IMR-90 (cell line): ENCODE results near the gene APOL2. TPM values are rescaled to one million over a fixed set of nuclear protein-coding genes. Genes with fewer than 3 reads are reported as not detected.

Experiments used
- ATAC-seq: fragments of 200-7000 bp; cut with Tn5 transposase; 2 replicates; pipeline ENCODE4 v1.9.1; 2020; ENCODE audit warnings: low read depth, mild to moderate bottlenecking, moderate library complexity
- BruUV-seq: library from RNA; stranded (reverse); fragments of 400-500 nt; replicated peaks from 2 replicates; lab custom pipeline; 2021; lab: Mats Ljungman, UMichigan
- CTCF ChIA-PET: fragments of 300-600 bp; formaldehyde crosslinking; extraction: SDS; loops from one replicate; lab custom pipeline; 2021; ENCODE audit warnings: antibody characterized with exemption; lab: Yijun Ruan, JAX
- POLR2A ChIA-PET: fragments of 300-600 bp; sonication (Branson Sonifier 250); formaldehyde crosslinking; loops from one replicate; lab custom pipeline; 2022; ENCODE audit warnings: antibody characterized with exemption; ENCODE audit not compliant: unreplicated experiment; lab: Charles Lee
- DNase-seq: peaks from one replicate; pipeline ENCODE4 v3.0.0; 2013
- H2AFZ ChIP-seq: replicated peaks from 2 replicates; pipeline ENCODE3; 2013; ENCODE audit warnings: low read length, mild to moderate bottlenecking; ENCODE audit not compliant: poor library complexity
- H2AK5ac ChIP-seq: 2 replicates; pipeline ENCODE4 v1.6.1; 2013; ENCODE audit warnings: low read depth, low read length, inconsistent platforms
- H2AK9ac ChIP-seq: replicated peaks from 2 replicates; pipeline ENCODE3; 2013; ENCODE audit warnings: mild to moderate bottlenecking, low read depth, low read length, moderate library complexity; ENCODE audit not compliant: poor library complexity
- H2BK120ac ChIP-seq: 2 replicates; pipeline ENCODE4 v1.6.1; 2013; ENCODE audit warnings: low read depth, low read length, inconsistent platforms
- H2BK15ac ChIP-seq: 3 replicates; pipeline ENCODE4 v1.6.1; 2013; ENCODE audit warnings: low read depth, low read length, inconsistent platforms
- H2BK20ac ChIP-seq: 2 replicates; pipeline ENCODE4 v1.6.1; 2013; ENCODE audit warnings: low read depth, mild to moderate bottlenecking, inconsistent platforms, low read length, moderate library complexity
- H2BK5ac ChIP-seq: 2 replicates; pipeline ENCODE4 v1.6.1; 2013; ENCODE audit warnings: mild to moderate bottlenecking, low read depth, low read length, inconsistent platforms; ENCODE audit not compliant: poor library complexity, severe bottlenecking
- H3K14ac ChIP-seq: replicated peaks from 2 replicates; pipeline ENCODE4 v1.6.1; 2013; ENCODE audit warnings: low read depth, low read length, inconsistent platforms
- H3K18ac ChIP-seq: 2 replicates; pipeline ENCODE4 v1.6.1; 2013; ENCODE audit warnings: low read depth, low read length, control low read depth
- H3K23ac ChIP-seq: 2 replicates; pipeline ENCODE4 v1.6.1; 2013; ENCODE audit warnings: low read depth, low read length, inconsistent platforms
- H3K27ac ChIP-seq: 2 replicates; pipeline ENCODE4 v1.5.1; 2013; ENCODE audit warnings: mild to moderate bottlenecking, control low read depth, low read length; ENCODE audit not compliant: insufficient read depth
- H3K27me3 ChIP-seq: 2 replicates; pipeline ENCODE4 v1.6.1; 2013; ENCODE audit warnings: low read length; ENCODE audit not compliant: control insufficient read depth, insufficient read depth
- H3K36me3 ChIP-seq: 2 replicates; pipeline ENCODE4 v1.6.1; 2013; ENCODE audit warnings: low read length, mixed read lengths; ENCODE audit not compliant: control insufficient read depth, insufficient read depth
- H3K4ac ChIP-seq: 2 replicates; pipeline ENCODE4 v1.6.1; 2013; ENCODE audit warnings: low read depth, low read length, inconsistent platforms
- H3K4me1 ChIP-seq: 2 replicates; pipeline ENCODE4 v1.6.1; 2013; ENCODE audit warnings: low read length, mixed read lengths; ENCODE audit not compliant: control insufficient read depth, insufficient read depth
- H3K4me2 ChIP-seq: 2 replicates; pipeline ENCODE4 v1.6.1; 2013; ENCODE audit warnings: low read depth, mild to moderate bottlenecking, control low read depth, low read length, moderate library complexity
- H3K4me3 ChIP-seq: 2 replicates; pipeline ENCODE4 v1.5.1; 2013; ENCODE audit warnings: low read depth, mild to moderate bottlenecking, control low read depth, low read length, moderate library complexity; ENCODE audit not compliant: insufficient read depth
- H3K56ac ChIP-seq: 2 replicates; pipeline ENCODE4 v1.6.1; 2013; ENCODE audit warnings: low read length, inconsistent platforms; ENCODE audit not compliant: insufficient read depth; ENCODE audit errors: extremely low read depth
- H3K79me1 ChIP-seq, 2 experiments: 2 replicates each; pipeline ENCODE4 v1.6.1; 2013; ENCODE audit warnings: low read length in 2 of 2, inconsistent platforms in 1 of 2, low read depth in 1 of 2
- H3K9ac ChIP-seq: 2 replicates; pipeline ENCODE4 v1.6.1; 2013; ENCODE audit warnings: low read depth, low read length, control low read depth
- H3K9me1 ChIP-seq: 2 replicates; pipeline ENCODE4 v1.6.1; 2013; ENCODE audit warnings: low read length, inconsistent platforms; ENCODE audit not compliant: insufficient read depth
- H3K9me3 ChIP-seq: 2 replicates; pipeline ENCODE4 v1.6.1; 2013; ENCODE audit warnings: low read length; ENCODE audit not compliant: control insufficient read depth, insufficient read depth
- H4K20me1 ChIP-seq: 2 replicates; pipeline ENCODE4 v1.6.1; 2013; ENCODE audit warnings: low read length, inconsistent platforms; ENCODE audit not compliant: insufficient read depth
- H4K5ac ChIP-seq: 2 replicates; pipeline ENCODE4 v1.6.1; 2013; ENCODE audit warnings: mild to moderate bottlenecking, low read depth, low read length, control low read depth
- H4K8ac ChIP-seq, 2 experiments: 2 replicates each; pipeline ENCODE4 v1.6.1; 2013; ENCODE audit warnings: low read depth in 2 of 2, low read length in 2 of 2, control low read depth in 1 of 2, inconsistent platforms in 1 of 2
- H4K91ac ChIP-seq: 2 replicates; pipeline ENCODE4 v1.6.1; 2013; ENCODE audit warnings: low read depth, low read length, inconsistent platforms; ENCODE audit not compliant: insufficient read depth
- BHLHE40 ChIP-seq: fragments of 150-350 bp; IDR thresholded peaks from 2 replicates; pipeline ENCODE4 v1.6.1; 2016; ENCODE audit warnings: mild to moderate bottlenecking, low read depth, low read length
- CEBPB ChIP-seq: IDR thresholded peaks from 2 replicates; pipeline ENCODE4 v1.6.1; 2012; ENCODE audit warnings: low read depth, low read length, improper control_type of control experiment
- CHD1 ChIP-seq: IDR thresholded peaks from 2 replicates; pipeline ENCODE4 v1.6.1; 2012; ENCODE audit warnings: low read depth, low read length, improper control_type of control experiment
- FOS ChIP-seq: fragments of 150-350 bp; IDR thresholded peaks from 2 replicates; pipeline ENCODE4 v1.6.1; 2016; ENCODE audit warnings: low read depth, low read length
- MAFK ChIP-seq: IDR thresholded peaks from 2 replicates; pipeline ENCODE4 v1.6.1; 2012; ENCODE audit warnings: low read depth, low read length, improper control_type of control experiment
- MAZ ChIP-seq: IDR thresholded peaks from 2 replicates; pipeline ENCODE4 v1.6.1; 2012; ENCODE audit warnings: low read depth, mild to moderate bottlenecking, low read length, improper control_type of control experiment, moderate library complexity, borderline replicate concordance
- MXI1 ChIP-seq: IDR thresholded peaks from 2 replicates; pipeline ENCODE4 v1.6.1; 2012; ENCODE audit warnings: low read depth, mild to moderate bottlenecking, low read length, moderate library complexity, borderline replicate concordance
- NFE2L2 ChIP-seq: fragments of 150-350 bp; IDR thresholded peaks from 2 replicates; pipeline ENCODE4 v1.6.1; 2016; ENCODE audit warnings: low read depth, mild to moderate bottlenecking, low read length
- POLR2A ChIP-seq: IDR thresholded peaks from 2 replicates; pipeline ENCODE4 v1.6.1; 2012; ENCODE audit warnings: mild to moderate bottlenecking, low read depth, low read length
- RAD21 ChIP-seq: IDR thresholded peaks from 2 replicates; pipeline ENCODE4 v1.6.1; 2012; ENCODE audit warnings: low read length, improper control_type of control experiment
- RCOR1 ChIP-seq: IDR thresholded peaks from 2 replicates; pipeline ENCODE4 v1.6.1; 2012; ENCODE audit warnings: mild to moderate bottlenecking, low read length, improper control_type of control experiment; ENCODE audit not compliant: insufficient replicate concordance
- RFX5 ChIP-seq: IDR thresholded peaks from 2 replicates; pipeline ENCODE4 v1.8.0; 2012; ENCODE audit warnings: low read depth, mild to moderate bottlenecking, low read length, moderate library complexity
- SMC3 ChIP-seq: fragments of 150-350 bp; IDR thresholded peaks from 2 replicates; pipeline ENCODE4 v1.6.1; 2016; ENCODE audit warnings: low read depth, mild to moderate bottlenecking, antibody characterized with exemption, low read length, moderate library complexity
- WGBS, 2 experiments: methylation state at CpG; one replicate each; pipeline versions ENCODE4 v1.1.5 to v1.1.7; 2013; ENCODE audit warnings: missing lambda C conversion rate in 2 of 2; ENCODE audit not compliant: insufficient read length in 1 of 2; ENCODE audit errors: extremely low coverage in 2 of 2; 5-methylcytosine and 5-hydroxymethylcytosine counted together
- dilution Hi-C: fragments of 300-500 bp; cut with HindIII; formaldehyde crosslinking; loops from one replicate; pipeline ENCODE4 v1.14.3; 2018; ENCODE audit warnings: low sequenced_read_pairs; ENCODE audit not compliant: unreplicated experiment
- in situ Hi-C: fragments of 300-500 bp; cut with MboI; formaldehyde crosslinking; loops from 3 replicates; pipeline ENCODE4 v1.14.3; 2019; ENCODE audit warnings: low sequenced_read_pairs, inconsistent platforms, mixed read lengths
- intact Hi-C: fragments of 100-400 bp; cut with micrococcal nuclease; formaldehyde crosslinking; loops from 2 replicates; pipeline ENCODE4 v1.10.0; 2022
- polyA plus RNA-seq, 3 experiments: library from polyadenylated mRNA; depleted of rRNA; stranded (reverse); fragments of >200 nt; gene quantifications; 2 replicates each; pipeline ENCODE4 v1.2.3, GENCODE V29; 2012; ENCODE audit warnings: low replicate concordance in 1 of 3
- total RNA-seq: library from RNA; depleted of rRNA; stranded (reverse); fragments of >200 nt; gene quantifications from 2 replicates; pipeline ENCODE4 v1.2.3, GENCODE V29; 2012
- TF ChIP-seq, protein P1 (sequence below): conservative IDR thresholded peaks from 2 replicates; pipeline ENCODE4 v1.5.1; 2012; ENCODE audit warnings: mild to moderate bottlenecking, low read depth, low read length, improper control_type of control experiment
- TF ChIP-seq, protein P2 (sequence below): fragments of 150-350 bp; IDR thresholded peaks from 2 replicates; pipeline ENCODE4 v1.6.1; 2017; ENCODE audit warnings: mild to moderate bottlenecking, antibody characterized with exemption, low read length, low read depth
- TF ChIP-seq, protein P3 (sequence below): fragments of 150-350 bp; IDR thresholded peaks from 2 replicates; pipeline ENCODE4 v1.6.1; 2016; ENCODE audit warnings: low read depth, mild to moderate bottlenecking, low read length, moderate library complexity, borderline replicate concordance

APOL2 gene
- total and polyA plus RNA-seq, 2 of the 4 experiments (the other 2 are of a cell fraction) = 13.1 to 57.5 TPM

DNA sequence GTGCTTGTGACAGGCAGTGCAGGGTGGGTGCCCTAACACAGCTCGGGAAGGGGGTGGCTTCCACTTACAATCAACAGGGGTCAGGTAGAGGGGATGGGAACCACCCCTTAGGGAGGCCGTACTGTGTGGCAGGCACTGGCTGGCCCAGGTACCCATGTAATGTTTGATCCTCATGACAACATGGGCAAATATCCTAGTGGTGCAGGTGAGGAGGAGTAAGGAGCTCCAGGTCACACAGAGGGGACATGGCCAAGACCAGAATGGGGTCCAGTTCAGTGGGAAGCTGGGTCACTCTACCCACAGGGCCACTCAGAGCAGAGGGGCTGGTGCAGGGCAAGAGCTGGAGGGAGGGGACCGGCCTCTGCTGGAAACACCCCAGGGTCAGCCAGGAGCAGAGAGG lies 40.8 kb downstream of the APOL2 start:
- Histone ChIP-seq H3K4ac (peak overlapping the region; percentile 90; the same call in 1 of the 2 replicates), H2AFZ (peak overlapping the region; percentile 33), H3K4me1 (peaks cover 13% of the 10 kb centered on the region), H4K8ac (no peak overlapping the region; a peak in 1 of 4 replicates), H2AK9ac (peak overlapping the region; percentile 13), H3K18ac (no peak overlapping the region), H4K20me1 (no peaks in the 10 kb centered on the region), H3K23ac (no peak overlapping the region), H2BK20ac (no peak overlapping the region), H3K56ac (no peak overlapping the region), H3K27me3 (no peaks in the 10 kb centered on the region; the same call in 1 of the 2 replicates), H2AK5ac (peak overlapping the region; percentile 82), H3K9me1 (peaks cover 12% of the 10 kb centered on the region), H3K9me3 (no peaks in the 10 kb centered on the region), H4K91ac (no peak overlapping the region), H2BK5ac (no peak overlapping the region), H4K5ac (no peak overlapping the region), H3K9ac (no peak overlapping the region), H3K36me3 (no peaks in the 10 kb centered on the region), H3K79me1 (peaks cover 0 to 8% of the 10 kb centered on the region in 2 experiments; a peak in 1 of 4 replicates), H3K27ac (no peak overlapping the region), H3K14ac (peak overlapping the region; percentile 43; the same call in 1 of the 2 replicates), H3K4me3 (no peak overlapping the region), H3K4me2 (no peak overlapping the region), H2BK120ac (no peak overlapping the region), H2BK15ac (no peak overlapping the region)
- WGBS, 2 experiments = no CpG with 5 or more reads among the region's 3 CpGs
- ChIA-PET POLR2A (no interaction called here), CTCF (no interaction called here)
- DNase-seq = no peak
- TF ChIP-seq FOS (no peak), RFX5 (no peak), SMC3 (no peak), BHLHE40 (no peak), CHD1 (no peak), MAFK (no peak), RCOR1 (no peak), MXI1 (no peak), RAD21 (no peak), NFE2L2 (no peak), MAZ (no peak), POLR2A (no peak), CEBPB (no peak)
- TF ChIP-seq, protein P1, sequence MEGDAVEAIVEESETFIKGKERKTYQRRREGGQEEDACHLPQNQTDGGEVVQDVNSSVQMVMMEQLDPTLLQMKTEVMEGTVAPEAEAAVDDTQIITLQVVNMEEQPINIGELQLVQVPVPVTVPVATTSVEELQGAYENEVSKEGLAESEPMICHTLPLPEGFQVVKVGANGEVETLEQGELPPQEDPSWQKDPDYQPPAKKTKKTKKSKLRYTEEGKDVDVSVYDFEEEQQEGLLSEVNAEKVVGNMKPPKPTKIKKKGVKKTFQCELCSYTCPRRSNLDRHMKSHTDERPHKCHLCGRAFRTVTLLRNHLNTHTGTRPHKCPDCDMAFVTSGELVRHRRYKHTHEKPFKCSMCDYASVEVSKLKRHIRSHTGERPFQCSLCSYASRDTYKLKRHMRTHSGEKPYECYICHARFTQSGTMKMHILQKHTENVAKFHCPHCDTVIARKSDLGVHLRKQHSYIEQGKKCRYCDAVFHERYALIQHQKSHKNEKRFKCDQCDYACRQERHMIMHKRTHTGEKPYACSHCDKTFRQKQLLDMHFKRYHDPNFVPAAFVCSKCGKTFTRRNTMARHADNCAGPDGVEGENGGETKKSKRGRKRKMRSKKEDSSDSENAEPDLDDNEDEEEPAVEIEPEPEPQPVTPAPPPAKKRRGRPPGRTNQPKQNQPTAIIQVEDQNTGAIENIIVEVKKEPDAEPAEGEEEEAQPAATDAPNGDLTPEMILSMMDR = no peak
- TF ChIP-seq, protein P2, sequence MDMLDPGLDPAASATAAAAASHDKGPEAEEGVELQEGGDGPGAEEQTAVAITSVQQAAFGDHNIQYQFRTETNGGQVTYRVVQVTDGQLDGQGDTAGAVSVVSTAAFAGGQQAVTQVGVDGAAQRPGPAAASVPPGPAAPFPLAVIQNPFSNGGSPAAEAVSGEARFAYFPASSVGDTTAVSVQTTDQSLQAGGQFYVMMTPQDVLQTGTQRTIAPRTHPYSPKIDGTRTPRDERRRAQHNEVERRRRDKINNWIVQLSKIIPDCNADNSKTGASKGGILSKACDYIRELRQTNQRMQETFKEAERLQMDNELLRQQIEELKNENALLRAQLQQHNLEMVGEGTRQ = no peak
- TF ChIP-seq, protein P3, sequence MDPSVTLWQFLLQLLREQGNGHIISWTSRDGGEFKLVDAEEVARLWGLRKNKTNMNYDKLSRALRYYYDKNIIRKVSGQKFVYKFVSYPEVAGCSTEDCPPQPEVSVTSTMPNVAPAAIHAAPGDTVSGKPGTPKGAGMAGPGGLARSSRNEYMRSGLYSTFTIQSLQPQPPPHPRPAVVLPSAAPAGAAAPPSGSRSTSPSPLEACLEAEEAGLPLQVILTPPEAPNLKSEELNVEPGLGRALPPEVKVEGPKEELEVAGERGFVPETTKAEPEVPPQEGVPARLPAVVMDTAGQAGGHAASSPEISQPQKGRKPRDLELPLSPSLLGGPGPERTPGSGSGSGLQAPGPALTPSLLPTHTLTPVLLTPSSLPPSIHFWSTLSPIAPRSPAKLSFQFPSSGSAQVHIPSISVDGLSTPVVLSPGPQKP = no peak
- no TSS peak for BruUV-seq
- ATAC-seq = no peak
- in situ Hi-C loops = loop anchor here (10.0 kb wide), 1 partner anchor 286 kb away; the partner anchor contains the start of gene TXN2
- dilution Hi-C loops = no loop called here
- intact Hi-C loops = no loop called here
